Rectal smooth muscle tissue (tissue), 1 donor: ENCODE results near the gene TIGD3.

ENCODE experiments used
- H3K27ac ChIP-seq: one replicate; pipeline ENCODE4 v1.7.0; 2013; ENCODE audit warnings: low read depth, low read length, inconsistent platforms
- H3K27me3 ChIP-seq: one replicate; pipeline ENCODE4 v1.7.0; 2013; ENCODE audit warnings: low read length; ENCODE audit not compliant: control insufficient read depth, insufficient read depth
- H3K36me3 ChIP-seq: one replicate; pipeline ENCODE4 v1.7.0; 2013; ENCODE audit warnings: low read length; ENCODE audit not compliant: control insufficient read depth, insufficient read depth
- H3K4me1 ChIP-seq: one replicate; pipeline ENCODE4 v1.7.0; 2013; ENCODE audit warnings: low read length; ENCODE audit not compliant: control insufficient read depth, insufficient read depth
- H3K4me3 ChIP-seq: one replicate; pipeline ENCODE4 v1.7.0; 2013; ENCODE audit warnings: low read length
- H3K9ac ChIP-seq: one replicate; pipeline ENCODE4 v1.7.0; 2013; ENCODE audit warnings: low read length

The TIGD3 gene

DNA sequence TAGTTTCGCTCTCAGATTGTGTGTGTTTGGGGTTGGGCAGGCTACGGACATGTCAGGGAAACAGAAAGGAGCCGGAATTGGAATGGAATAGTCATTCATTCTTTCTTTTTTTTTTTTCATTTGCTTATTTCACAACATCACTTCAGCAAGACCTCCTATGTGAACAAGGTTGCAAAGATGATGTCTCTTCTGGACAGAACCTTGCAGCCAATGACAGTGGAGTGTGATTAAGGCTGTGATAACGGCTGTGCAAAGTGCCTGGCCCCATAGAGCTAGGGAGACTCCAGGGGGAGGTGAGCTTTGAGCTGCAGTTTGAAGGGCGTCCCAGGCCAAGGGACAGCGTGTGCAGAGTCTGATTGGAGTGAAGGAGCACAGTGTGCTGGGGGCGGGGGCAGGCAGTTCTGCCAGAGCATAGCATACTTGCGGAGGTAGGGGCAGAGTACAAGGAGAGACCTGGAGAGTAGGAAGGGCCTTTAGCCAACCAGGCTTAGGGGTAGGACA is 3.4 kb downstream of the TIGD3 start:
- Histone ChIP-seq H3K4me3 (no peak overlapping the region), H3K36me3 (no peaks in the 10 kb centered on the region), H3K4me1 (peaks cover 6% of the 10 kb centered on the region), H3K27me3 (peaks cover 2% of the 10 kb centered on the region), H3K27ac (no peak overlapping the region), H3K9ac (no peak overlapping the region)

DNA sequence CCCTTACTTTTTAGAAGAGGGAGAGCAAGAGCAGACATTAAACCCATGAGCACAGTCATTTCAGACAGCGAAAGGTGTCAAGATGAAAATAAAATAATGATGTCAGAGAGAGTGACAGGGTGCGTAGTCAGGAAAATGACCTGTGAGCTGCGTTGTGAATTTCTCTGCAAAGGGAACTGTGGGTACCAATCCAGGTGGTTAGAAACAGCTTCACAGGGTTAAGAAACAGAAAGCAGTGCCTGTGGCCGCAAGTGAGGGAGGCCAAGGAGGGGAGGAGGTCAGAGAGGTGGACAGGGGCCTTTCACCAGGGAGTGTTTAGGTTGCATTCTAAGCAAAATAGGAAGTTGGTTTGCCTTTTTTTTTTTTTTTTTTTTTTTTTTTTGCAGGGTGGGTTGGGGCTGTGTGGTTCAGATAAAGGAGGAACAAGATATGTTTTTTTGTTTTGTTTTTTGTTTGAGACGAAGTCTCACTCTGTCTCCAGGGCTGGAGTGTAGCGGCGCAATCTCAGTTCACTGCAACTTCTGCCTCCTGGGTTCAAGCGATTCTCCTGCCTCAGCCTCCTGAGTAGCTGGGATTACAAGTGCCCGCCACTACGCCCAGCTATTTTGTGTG is 7.9 kb downstream of the TIGD3 start:
- H3K27me3 ChIP-seq: no peaks in the 10 kb centered on the region
- H3K27ac ChIP-seq: no peak overlapping the region
- H3K9ac ChIP-seq: no peak overlapping the region

DNA sequence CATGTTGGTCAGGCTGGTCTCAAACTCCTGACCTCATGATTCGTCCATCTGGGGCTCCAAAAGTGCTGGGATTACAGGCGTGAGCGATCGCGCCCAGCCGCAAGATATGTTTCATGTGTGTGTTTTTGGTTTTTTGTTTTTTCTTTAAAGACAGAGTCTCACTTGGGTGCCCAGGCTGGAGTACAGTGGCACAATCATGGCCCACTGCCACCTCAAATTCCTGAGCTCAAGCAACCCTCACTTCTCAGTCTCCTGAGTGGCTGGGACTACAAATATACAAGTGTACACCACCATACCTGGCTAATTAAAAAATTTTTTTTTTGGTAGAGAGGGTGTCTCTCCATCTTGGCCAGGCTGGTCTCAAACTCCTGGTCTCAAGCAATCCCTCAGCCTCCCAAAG is 8.4 kb downstream of the TIGD3 start:
- Histone ChIP-seq H3K4me1 (no peaks in the 10 kb centered on the region), H3K27me3 (no peaks in the 10 kb centered on the region), H3K27ac (no peak overlapping the region), H3K36me3 (no peaks in the 10 kb centered on the region), H3K9ac (no peak overlapping the region), H3K4me3 (no peak overlapping the region)

More for the DNA sequence above, 7.9 kb downstream of the TIGD3 start:
- Histone ChIP-seq H3K4me3 (no peak overlapping the region), H3K4me1 (no peaks in the 10 kb centered on the region), H3K36me3 (no peaks in the 10 kb centered on the region)

DNA sequence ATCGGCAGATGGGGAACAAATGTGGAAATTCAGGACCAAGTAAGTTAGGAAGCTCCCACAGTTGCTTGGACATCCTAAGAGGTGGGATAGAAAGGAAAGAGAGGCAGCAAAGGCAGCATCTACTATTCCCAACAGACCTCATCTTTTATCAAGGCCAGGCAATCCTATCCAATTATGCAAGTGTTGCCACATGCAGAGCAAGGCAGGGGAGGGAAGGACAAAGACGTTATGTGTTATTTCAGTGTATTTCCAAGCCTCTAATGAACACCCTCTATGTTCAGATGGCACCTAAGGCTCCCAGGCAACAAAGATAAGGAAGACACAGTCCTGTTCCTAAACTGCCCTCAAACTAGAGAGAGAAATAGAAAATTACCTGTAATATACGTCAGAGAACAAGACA is 9.2 kb downstream of the TIGD3 start:
- Histone ChIP-seq H3K36me3 (no peaks in the 10 kb centered on the region), H3K4me3 (no peak overlapping the region), H3K27ac (no peak overlapping the region), H3K4me1 (no peaks in the 10 kb centered on the region), H3K9ac (no peak overlapping the region), H3K27me3 (no peaks in the 10 kb centered on the region)

DNA sequence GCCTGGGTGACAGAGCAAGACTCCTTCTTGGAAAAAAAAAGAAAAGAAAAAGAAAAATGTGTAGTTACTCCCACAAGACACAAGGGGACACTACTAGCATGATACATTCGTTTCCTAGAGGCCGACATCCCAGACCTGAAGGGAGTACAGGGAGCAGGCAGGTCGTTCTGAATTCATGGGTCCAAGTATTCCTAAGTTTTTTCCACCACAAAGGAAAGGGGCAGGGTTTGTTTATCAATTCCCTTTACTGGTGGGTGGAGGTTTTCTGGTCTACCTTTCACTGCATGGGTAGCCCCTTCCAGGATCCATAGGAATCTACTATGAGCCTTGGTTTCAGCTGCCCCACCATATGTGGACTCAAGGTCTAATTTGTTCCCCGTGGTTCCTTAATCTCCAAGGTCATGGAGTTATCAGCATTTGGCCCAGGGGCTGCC is 11.8 kb downstream of the TIGD3 start:
- no peak overlapping the region for H3K27ac ChIP-seq

DNA sequence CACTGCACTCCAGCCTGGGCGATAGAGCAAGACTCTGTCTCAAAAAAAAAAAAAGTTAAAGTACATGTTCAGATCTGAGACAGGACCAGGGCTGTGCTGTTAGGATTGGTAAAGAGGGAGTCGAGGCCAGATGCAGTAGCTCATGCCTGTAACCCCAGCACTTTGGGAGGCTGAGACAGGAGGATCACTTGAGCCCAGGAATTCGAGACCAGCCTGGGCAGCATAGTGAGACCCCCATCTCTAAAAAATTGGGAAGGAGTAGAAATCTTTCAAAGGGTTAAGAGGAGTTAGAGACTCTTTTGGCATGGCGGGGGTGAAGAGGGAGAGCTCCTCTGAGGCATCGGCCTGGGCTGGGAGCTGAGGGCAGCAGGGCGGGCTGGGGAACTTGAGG is 16.1 kb downstream of the TIGD3 start:
- H3K9ac ChIP-seq: no peak overlapping the region
- no peak overlapping the region for H3K4me3 ChIP-seq
- H3K27ac ChIP-seq: no peak overlapping the region

More for the DNA sequence above, 11.8 kb downstream of the TIGD3 start:
- H3K4me1 ChIP-seq: no peaks in the 10 kb centered on the region
- H3K4me3 ChIP-seq: no peak overlapping the region
- H3K9ac ChIP-seq: no peak overlapping the region
- no peaks in the 10 kb centered on the region for H3K27me3 ChIP-seq
- H3K36me3 ChIP-seq: no peaks in the 10 kb centered on the region

DNA sequence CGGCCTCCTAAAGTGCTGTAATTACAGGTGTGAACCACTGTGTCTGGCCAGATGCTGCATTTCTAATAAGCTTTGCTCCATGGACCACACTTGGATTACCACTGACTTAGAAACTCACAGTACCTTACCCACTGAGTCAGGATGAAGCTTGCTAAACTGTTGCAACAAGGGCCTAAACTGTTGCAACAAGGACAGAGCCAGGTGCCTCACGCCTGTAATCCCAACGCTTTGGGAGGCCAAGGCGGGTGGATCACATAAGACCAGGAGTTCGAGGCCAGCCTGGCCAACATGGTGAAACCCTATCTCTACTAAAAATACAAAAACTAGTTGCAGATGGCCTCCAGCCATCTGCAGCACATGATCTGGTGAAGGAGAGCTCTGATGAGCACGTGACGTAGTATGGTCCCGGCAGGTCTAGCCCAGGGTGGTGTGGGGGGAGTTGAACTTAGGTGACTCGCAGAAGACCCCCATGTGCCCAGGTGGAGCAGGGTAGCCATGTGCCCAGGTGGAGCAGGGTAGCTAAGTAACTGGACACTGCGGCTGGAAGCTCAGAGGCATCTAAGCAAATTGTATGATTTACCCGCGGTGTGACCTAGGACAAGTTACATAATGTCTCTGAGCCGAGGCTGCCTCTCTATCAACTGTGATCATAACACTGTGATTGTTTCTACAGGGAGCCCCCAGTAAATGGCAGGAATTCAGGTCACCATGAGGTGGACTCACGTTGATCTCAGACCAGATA is 19.5 kb downstream of the TIGD3 start:
- H3K4me1 ChIP-seq: no peaks in the 10 kb centered on the region
- H3K27ac ChIP-seq: no peak overlapping the region
- H3K9ac ChIP-seq: no peak overlapping the region
- no peaks in the 10 kb centered on the region for H3K36me3 ChIP-seq
- no peaks in the 10 kb centered on the region for H3K27me3 ChIP-seq
- no peak overlapping the region for H3K4me3 ChIP-seq

More for the DNA sequence above, 16.1 kb downstream of the TIGD3 start:
- H3K4me1 ChIP-seq: no peaks in the 10 kb centered on the region
- no peaks in the 10 kb centered on the region for H3K27me3 ChIP-seq
- no peaks in the 10 kb centered on the region for H3K36me3 ChIP-seq

DNA sequence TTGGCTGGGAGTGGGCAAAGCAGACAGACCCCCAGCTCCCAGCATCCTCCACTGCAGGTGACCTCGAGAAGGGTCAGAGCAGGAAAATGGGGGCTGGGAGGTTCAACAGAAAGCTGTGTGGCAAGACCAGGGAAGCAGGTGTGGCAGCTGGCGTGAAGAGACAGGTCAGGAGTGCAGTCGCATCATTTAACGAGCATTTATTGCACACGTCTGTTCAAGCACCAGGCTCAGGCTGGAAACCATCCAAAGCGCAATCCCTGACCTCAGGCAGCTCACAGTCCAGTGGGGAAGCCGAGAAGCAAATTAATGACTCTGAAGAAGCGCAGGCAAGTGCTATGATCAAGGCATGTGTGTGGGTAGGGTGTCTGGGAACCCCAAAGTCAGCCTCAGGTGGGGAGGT is 20.5 kb downstream of the TIGD3 start:
- Histone ChIP-seq H3K4me3 (no peak overlapping the region), H3K27ac (no peak overlapping the region), H3K4me1 (no peaks in the 10 kb centered on the region), H3K27me3 (no peaks in the 10 kb centered on the region), H3K9ac (no peak overlapping the region), H3K36me3 (no peaks in the 10 kb centered on the region)

DNA sequence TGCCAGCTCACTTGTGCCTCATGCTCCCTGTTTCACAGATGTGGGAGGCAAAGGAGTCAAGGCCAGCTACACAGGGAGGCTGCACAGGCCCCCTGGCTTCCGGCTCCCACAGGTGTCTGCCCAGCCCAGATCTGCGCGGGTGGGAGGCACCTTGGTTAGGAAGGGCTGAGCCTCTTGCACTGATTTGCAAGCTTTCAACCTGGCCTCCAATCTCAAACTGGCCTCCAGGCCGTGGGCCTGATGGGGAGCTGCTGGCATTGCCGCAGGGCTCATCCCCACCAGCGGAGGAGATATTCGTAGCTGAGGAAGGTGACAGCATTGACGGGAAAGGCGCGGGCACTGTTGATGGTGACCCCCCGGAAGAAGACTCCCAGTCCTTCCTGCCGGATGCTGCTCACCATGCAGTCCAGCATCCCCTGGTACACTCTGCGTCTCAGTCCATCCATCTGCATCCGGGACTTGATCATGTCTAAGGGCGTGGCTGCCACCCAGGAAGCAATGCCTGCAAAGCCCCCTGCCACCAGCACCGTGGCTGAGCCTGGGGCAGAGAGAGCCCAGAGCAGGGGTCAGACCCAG is 21.7 kb downstream of the TIGD3 start:
- no peak overlapping the region for H3K9ac ChIP-seq
- no peaks in the 10 kb centered on the region for H3K36me3 ChIP-seq
- no peak overlapping the region for H3K4me3 ChIP-seq
- no peaks in the 10 kb centered on the region for H3K4me1 ChIP-seq
- H3K27me3 ChIP-seq: no peaks in the 10 kb centered on the region
- no peak overlapping the region for H3K27ac ChIP-seq

DNA sequence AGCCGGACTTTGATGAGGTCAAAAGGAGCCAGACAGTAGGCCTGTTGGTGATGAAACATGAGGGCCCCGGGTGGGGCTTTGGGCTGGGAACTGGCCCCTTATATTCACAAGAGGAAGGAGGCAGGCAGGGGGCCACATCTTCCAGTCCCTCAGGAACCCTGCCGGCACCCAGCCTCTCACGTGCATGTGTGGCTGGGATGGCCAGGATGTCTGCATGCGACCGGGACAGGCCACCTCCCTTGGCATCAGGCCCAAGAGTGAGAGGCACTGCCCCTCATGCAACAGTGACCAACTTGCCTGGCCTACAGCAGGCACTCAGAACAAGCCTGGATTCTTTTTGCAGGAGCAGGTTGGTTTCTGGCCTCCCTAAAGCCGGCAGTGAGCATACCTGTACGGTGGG is 22.5 kb downstream of the TIGD3 start:
- peaks cover 5% of the 10 kb centered on the region for H3K4me1 ChIP-seq
- no peak overlapping the region for H3K4me3 ChIP-seq
- H3K36me3 ChIP-seq: no peaks in the 10 kb centered on the region
- H3K27me3 ChIP-seq: no peaks in the 10 kb centered on the region
- H3K27ac ChIP-seq: no peak overlapping the region
- H3K9ac ChIP-seq: no peak overlapping the region

DNA sequence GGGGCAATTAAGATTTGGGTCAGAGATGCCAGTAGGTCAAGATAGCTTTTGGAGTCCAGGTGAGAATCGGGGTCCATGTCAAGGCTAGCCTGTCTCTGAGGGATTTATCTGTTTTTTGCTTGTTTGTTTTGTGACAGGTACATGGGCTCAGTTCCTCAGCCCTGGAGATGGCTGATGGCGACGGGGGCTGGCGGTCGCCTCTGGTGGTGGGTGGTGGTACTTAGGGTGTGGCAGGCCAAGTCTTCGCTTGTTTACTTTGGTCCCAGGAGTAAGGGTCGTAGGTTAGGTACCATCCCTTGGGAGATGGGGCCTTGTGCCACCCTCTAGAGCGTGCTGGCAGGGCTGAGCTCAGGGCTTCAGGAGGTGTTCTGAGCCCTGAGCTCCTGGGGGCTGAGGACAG is 23.2 kb downstream of the TIGD3 start:
- Histone ChIP-seq H3K36me3 (no peaks in the 10 kb centered on the region), H3K27me3 (no peaks in the 10 kb centered on the region), H3K9ac (no peak overlapping the region), H3K27ac (no peak overlapping the region), H3K4me3 (no peak overlapping the region), H3K4me1 (peaks cover 10% of the 10 kb centered on the region)

DNA sequence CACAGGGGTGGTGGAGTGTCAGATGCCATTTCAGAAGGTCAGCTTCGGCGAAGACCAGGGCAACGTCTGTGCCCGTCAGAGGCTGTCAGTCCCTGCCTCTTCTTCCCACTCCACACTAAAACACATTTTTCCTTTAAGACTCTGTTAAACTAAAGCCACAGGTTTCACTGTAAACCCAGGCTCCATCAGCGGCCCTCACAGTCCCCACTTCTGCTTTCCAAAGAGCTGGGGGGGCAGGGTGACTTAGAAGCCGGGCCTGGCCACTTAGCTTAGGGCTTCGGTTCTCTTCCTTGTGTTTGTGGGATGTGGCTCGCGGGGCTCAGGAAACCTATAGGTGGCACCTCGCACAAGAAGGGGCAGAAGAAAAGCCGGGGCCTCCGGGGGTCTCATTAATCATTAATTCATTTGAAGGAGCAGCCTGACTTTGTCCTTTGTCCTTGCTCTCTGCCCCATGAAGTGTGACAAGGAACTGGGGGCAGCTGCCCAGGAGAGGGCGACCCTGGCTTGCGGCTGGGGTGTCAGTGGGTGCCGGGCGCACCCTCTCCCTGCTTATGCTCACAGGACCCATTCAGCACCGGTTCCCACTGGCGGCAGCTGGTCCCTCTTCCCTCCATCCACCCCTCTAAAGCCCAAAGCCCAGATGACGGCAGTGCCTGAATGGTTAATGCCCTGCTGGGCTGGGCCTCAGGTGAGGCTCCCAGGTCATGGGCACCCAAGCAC is 23.8 kb downstream of the TIGD3 start:
- H3K4me1 ChIP-seq: peaks cover 16% of the 10 kb centered on the region

More for the DNA sequence above, 23.8 kb downstream of the TIGD3 start:
- Histone ChIP-seq H3K27ac (no peak overlapping the region), H3K9ac (no peak overlapping the region), H3K36me3 (no peaks in the 10 kb centered on the region), H3K4me3 (no peak overlapping the region), H3K27me3 (no peaks in the 10 kb centered on the region)
